Peyer's patch (tissue), 4 donors: ENCODE data around the gene PTPRR. TPM values are rescaled to one million over a fixed set of nuclear protein-coding genes. Genes with fewer than 3 reads are reported as not detected.

ENCODE experiments used
- DNase-seq, 3 donors: peaks; one replicate each; pipeline ENCODE4 v3.0.0-alpha.2; 2017 to 2019
- H3K27ac ChIP-seq, 4 donors: fragments of 200-600 bp; sonication (generic); one replicate each; pipeline ENCODE4 v1.5.1; 2016 to 2019
- H3K27me3 ChIP-seq, 2 donors: fragments of 200-600 bp; sonication (generic); one replicate each; pipeline ENCODE4 v1.5.1; 2019
- H3K36me3 ChIP-seq, 3 donors: fragments of 200-600 bp; sonication (generic); one replicate each; pipeline ENCODE4 v1.5.1; 2016 to 2019
- H3K4me1 ChIP-seq, 4 donors: fragments of 200-600 bp; sonication (generic); one replicate each; pipeline ENCODE4 v1.5.1; 2016 to 2019
- H3K4me3 ChIP-seq, 4 donors: fragments of 200-600 bp; sonication (generic); 1 replicate in 3 of 4; 2 replicates in 1 of 4; pipeline ENCODE4 v1.5.1; 2016 to 2019; ENCODE audit warnings: mild to moderate bottlenecking in 1 of 4
- H3K9me3 ChIP-seq, 4 donors: fragments of 200-600 bp; sonication (generic); one replicate each; pipeline ENCODE4 v1.5.1; 2016 to 2019; ENCODE audit warnings: mild to moderate bottlenecking in 1 of 4
- CTCF ChIP-seq, 6 experiments: fragments of 450-650 bp in 4 of 6; fragments of 200-600 bp in 2 of 6; sonication (generic) in 1 of 6; IDR thresholded peaks; one replicate each; pipeline ENCODE4 v1.5.1; 2017 to 2019; ENCODE audit warnings: antibody characterized with exemption in 6 of 6, mild to moderate bottlenecking in 3 of 6, moderate library complexity in 1 of 6
- POLR2A ChIP-seq, 2 donors: fragments of 450-650 bp; IDR thresholded peaks; one replicate each; pipeline ENCODE4 v1.5.1; 2017; ENCODE audit warnings: antibody characterized with exemption in 2 of 2, mild to moderate bottlenecking in 2 of 2, moderate library complexity in 2 of 2
- total RNA-seq, 4 donors: library from RNA; depleted of rRNA; stranded (reverse); fragments of >200 nt; gene quantifications; one replicate each; pipeline ENCODE4 v1.1.0, GENCODE V29; 2016

Gene PTPRR
- total RNA-seq, 4 donors from 2014 or later: 17.5 to 30.3 (median 20.2) TPM; not detected in 1

DNA sequence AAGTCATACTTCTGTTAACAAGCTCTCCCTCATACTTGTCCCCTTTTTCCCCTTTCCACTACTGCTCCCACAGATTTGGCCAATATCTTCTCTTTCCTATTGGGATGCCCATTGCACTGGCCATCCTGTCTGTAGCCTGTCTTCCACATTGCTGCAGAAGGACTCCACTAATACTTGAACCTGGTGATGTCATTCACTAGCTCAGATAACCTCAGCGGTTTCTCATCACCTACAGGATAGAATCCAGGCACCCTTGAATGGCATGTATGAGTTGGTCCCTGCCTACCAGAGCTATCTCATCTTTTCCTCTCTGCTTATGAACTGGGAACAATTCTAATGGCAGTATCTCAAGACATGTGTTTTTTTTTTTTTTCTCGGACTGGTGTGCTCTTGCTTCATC lies 84.6 kb downstream of the PTPRR start:
- H3K9me3 ChIP-seq: no peaks in the 10 kb centered on the region
- no peak for DNase-seq
- H3K27me3 ChIP-seq: no peaks in the 10 kb centered on the region
- TF ChIP-seq POLR2A (IDR thresholded peaks at IDR 0.05) (no peak), CTCF (IDR thresholded peaks at IDR 0.05) (no peak)
- no peak overlapping the region for H3K27ac ChIP-seq
- no peaks in the 10 kb centered on the region for H3K36me3 ChIP-seq
- H3K4me3 ChIP-seq: no peak overlapping the region
- peaks cover 0 to 5% (median 0%) of the 10 kb centered on the region in 4 donors for H3K4me1 ChIP-seq

- Histone ChIP-seq H3K27me3 (no peaks in the 10 kb centered on the region), H3K36me3 (no peaks in the 10 kb centered on the region), H3K4me3 (no peak overlapping the region), H3K27ac (peak overlapping the region in 2 of 4 donors; percentile 55 to 71), H3K9me3 (no peaks in the 10 kb centered on the region), H3K4me1 (peaks cover 0 to 9% (median 0%) of the 10 kb centered on the region in 4 donors)
- TF ChIP-seq CTCF (IDR thresholded peaks at IDR 0.05) (no peak), POLR2A (IDR thresholded peaks at IDR 0.05) (no peak)
- DNase-seq: peak in 1 of 3 donors; percentile 50
These were observed 89.0 kb downstream of the PTPRR start for GRCh38 chr12:70831543-70831942.

DNA sequence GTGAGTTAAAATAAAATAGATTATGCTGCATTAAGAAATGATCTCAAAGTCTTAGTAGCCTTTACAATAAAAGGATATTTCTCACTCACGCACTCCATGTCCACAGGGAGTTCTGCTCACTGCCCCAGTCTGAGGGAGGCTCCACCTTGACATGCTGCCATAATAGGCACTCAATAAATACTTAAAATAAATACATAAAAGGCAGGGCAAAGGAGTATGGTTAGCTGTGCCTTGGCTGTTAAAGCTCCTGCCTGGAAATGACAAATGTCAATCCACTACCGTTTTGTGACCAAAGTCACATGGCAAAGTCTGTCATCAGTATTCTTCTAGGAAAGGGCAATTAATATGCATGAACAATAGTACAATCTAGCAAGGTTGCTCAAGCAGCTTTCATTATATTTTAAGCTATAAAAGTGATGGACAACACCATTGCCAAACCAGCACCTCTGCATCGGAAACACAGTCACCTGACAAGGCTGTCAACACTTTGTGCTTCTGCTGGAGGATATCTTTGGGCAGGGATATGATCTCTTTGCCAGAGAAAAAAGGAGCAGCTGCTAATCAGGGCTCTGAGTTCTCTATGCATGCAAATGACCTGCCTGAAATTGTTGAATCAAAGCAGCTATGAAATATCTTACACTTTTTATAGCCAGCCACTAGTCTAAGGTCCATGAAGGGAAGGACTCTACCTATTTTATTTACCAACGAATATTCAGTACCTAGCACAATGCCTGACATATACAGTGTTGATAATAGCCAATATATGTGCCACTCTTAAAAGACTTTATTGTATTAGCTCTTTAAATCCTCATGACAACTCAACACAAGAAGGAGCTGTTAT lies 90.1 kb downstream of the PTPRR start:
- TF ChIP-seq POLR2A (IDR thresholded peaks at IDR 0.05): no peak
- no peak for TF ChIP-seq CTCF (IDR thresholded peaks at IDR 0.05)
- H3K9me3 ChIP-seq: no peaks in the 10 kb centered on the region
- H3K4me1 ChIP-seq: peaks cover 0 to 9% (median 0%) of the 10 kb centered on the region in 4 donors
- no peaks in the 10 kb centered on the region for H3K27me3 ChIP-seq
- no peaks in the 10 kb centered on the region for H3K36me3 ChIP-seq
- DNase-seq: no peak
- no peak overlapping the region for H3K4me3 ChIP-seq
- peak overlapping the region in 2 of 4 donors; percentile 55 to 71 for H3K27ac ChIP-seq

DNA sequence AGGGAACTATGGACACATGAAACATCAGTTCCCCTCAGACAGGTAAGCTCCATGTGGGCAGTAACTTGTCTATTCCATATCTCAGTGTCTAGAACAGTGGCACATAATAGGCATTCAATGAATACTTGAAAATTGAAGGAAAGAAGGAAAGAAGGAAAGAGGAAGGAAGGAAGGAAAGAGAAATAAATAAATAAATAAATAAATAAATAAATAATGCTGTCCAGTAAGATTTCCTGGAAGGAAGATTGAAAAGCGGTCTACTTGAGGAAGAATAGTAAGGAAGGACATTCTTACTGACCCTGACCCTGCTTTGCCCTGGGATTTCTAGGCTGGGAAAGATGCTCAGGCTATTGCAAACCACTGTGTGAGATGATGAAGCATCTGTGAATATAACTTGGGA lies 91.5 kb downstream of the PTPRR start:
- no peak for DNase-seq
- Histone ChIP-seq H3K27me3 (no peaks in the 10 kb centered on the region), H3K9me3 (no peaks in the 10 kb centered on the region), H3K4me3 (no peak overlapping the region), H3K4me1 (peaks cover 0 to 9% (median 0%) of the 10 kb centered on the region in 4 donors), H3K36me3 (no peaks in the 10 kb centered on the region), H3K27ac (no peak overlapping the region)
- no peak for TF ChIP-seq CTCF (IDR thresholded peaks at IDR 0.05)

DNA sequence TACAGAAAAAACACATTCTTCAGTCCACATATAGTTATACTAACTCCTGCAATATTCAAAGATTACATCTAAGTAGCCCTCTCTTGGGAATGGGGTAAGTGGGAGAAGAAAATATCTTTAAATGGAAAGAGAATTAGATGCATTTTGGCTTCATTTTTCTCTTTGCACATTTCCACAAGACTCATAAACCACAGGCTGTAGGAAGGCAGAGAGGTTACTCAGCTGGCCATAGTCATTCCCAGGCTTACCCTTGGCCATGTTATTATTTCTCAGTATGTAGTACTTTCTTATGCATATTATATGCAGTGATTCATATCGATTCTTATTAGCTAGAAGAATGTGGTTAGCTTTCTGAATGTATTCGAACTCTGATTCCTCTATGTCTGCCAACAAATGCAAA lies 92.2 kb downstream of the PTPRR start:
- no peak for DNase-seq

More for the DNA sequence above, 92.2 kb downstream of the PTPRR start:
- no peaks in the 10 kb centered on the region for H3K27me3 ChIP-seq
- TF ChIP-seq POLR2A (IDR thresholded peaks at IDR 0.05) (no peak), CTCF (IDR thresholded peaks at IDR 0.05) (no peak)
- H3K36me3 ChIP-seq: no peaks in the 10 kb centered on the region
- H3K4me3 ChIP-seq: no peak overlapping the region
- H3K27ac ChIP-seq: no peak overlapping the region
- no peaks in the 10 kb centered on the region for H3K9me3 ChIP-seq
- peaks cover 0 to 9% (median 0%) of the 10 kb centered on the region in 4 donors for H3K4me1 ChIP-seq
